Type B pancreatic cell (in vitro differentiated cells): Measurements from ENCODE around the gene FAM131B. TPM values are rescaled to one million over a fixed set of nuclear protein-coding genes. Genes with fewer than 3 reads are reported as not detected.

Source experiments
- DNase-seq: peaks from one replicate; pipeline ENCODE4 v3.0.0; 2021; ENCODE audit warnings: mixed read lengths; ENCODE audit not compliant: unreplicated experiment; ENCODE audit errors: extremely low spot score
- H3K27ac Mint-ChIP-seq: 2 replicates; pipeline ENCODE4 v1.8.0; 2021; ENCODE audit warnings: mild to moderate bottlenecking, mixed read lengths
- H3K27me3 Mint-ChIP-seq: 2 replicates; pipeline ENCODE4 v1.8.0; 2021; ENCODE audit warnings: mixed read lengths
- H3K36me3 Mint-ChIP-seq: 2 replicates; pipeline ENCODE4 v1.8.0; 2021; ENCODE audit warnings: mixed read lengths
- H3K4me1 Mint-ChIP-seq: one replicate; pipeline ENCODE4 v1.8.0; 2021; ENCODE audit warnings: mixed read lengths; ENCODE audit not compliant: unreplicated experiment
- H3K4me3 Mint-ChIP-seq: 2 replicates; pipeline ENCODE4 v1.8.0; 2021; ENCODE audit warnings: mild to moderate bottlenecking, mixed read lengths
- H3K9me3 Mint-ChIP-seq: 2 replicates; pipeline ENCODE4 v1.8.0; 2021; ENCODE audit warnings: mixed read lengths
- total RNA-seq: library from RNA; stranded (reverse); gene quantifications from 2 replicates; pipeline ENCODE4 v1.2.1, GENCODE V29; 2021; ENCODE audit warnings: low replicate concordance
- TF ChIP-seq, protein P1 (sequence below): fragments of 200-600 bp; sonication (generic); conservative IDR thresholded peaks from 2 replicates; pipeline ENCODE4 v1.5.0; 2021; ENCODE audit warnings: antibody characterized with exemption, mild to moderate bottlenecking

The FAM131B gene
- total RNA-seq, 1 donor from 2014 or later = 6.5 TPM

DNA sequence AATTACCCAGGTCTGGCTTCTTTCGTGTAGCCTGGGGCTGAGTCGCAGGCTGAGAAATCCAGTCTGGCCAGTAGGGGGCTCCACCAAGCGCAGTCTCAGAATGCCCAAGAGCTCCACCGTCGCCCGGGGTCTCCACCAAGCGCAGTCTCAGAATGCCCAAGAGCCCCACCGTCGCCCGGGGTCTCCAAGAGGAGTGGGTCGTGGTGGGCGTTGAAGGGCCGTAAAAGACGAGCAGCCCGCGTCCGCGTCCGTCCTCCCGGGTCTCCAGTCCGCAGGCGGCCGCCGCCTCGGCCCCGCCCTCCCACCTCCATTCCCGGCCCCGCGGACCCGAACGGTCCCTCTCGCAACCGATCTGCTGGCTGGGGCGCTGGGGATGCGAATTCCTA is 17.7 kb upstream of the FAM131B start:
- H3K9me3 Mint-ChIP-seq = no peaks in the 10 kb centered on the region
- H3K36me3 Mint-ChIP-seq = no peaks in the 10 kb centered on the region
- peaks cover 19% of the 10 kb centered on the region for H3K4me1 Mint-ChIP-seq
- H3K27ac Mint-ChIP-seq = peak overlapping the region; percentile 87
- TF ChIP-seq, protein P1, sequence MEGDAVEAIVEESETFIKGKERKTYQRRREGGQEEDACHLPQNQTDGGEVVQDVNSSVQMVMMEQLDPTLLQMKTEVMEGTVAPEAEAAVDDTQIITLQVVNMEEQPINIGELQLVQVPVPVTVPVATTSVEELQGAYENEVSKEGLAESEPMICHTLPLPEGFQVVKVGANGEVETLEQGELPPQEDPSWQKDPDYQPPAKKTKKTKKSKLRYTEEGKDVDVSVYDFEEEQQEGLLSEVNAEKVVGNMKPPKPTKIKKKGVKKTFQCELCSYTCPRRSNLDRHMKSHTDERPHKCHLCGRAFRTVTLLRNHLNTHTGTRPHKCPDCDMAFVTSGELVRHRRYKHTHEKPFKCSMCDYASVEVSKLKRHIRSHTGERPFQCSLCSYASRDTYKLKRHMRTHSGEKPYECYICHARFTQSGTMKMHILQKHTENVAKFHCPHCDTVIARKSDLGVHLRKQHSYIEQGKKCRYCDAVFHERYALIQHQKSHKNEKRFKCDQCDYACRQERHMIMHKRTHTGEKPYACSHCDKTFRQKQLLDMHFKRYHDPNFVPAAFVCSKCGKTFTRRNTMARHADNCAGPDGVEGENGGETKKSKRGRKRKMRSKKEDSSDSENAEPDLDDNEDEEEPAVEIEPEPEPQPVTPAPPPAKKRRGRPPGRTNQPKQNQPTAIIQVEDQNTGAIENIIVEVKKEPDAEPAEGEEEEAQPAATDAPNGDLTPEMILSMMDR = peak; percentile 94
- no peaks in the 10 kb centered on the region for H3K27me3 Mint-ChIP-seq
- peak overlapping the region; percentile 89 for H3K4me3 Mint-ChIP-seq
- peak; percentile 90 for DNase-seq

DNA sequence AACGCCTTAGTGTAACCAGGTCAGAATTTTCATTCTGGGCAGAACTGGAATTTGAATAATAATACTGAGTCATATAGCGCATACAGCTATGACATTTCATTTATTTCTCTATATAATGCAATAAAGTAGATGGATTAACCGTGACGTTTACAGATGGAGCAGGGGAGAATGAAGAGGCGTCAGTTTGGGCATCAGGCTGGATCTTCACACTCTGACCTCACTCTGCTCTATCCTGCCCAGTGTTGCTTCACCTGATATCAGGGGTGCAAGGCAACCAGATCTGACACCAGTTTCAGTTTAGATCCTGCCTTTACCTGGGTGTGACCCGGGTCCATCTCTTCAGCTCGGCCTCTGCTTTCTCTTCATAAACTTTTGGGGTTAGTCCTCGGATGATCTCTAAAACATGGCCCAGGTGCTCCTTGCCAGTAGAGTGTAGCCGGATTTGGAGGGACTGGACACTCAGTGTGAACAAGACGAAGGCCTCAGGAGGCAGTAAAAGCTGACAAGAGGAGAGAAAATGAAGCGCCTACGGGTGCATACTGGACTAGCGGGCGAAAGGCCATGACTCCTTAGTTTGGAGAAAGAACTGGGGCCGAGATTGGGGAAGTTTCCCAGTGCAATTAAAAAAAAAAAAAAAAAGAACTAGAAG is 17.2 kb upstream of the FAM131B start:
- TF ChIP-seq, protein P1 = no peak
- Mint-ChIP-seq H3K27me3 (no peaks in the 10 kb centered on the region), H3K27ac (peak overlapping the region; percentile 87), H3K4me3 (peak overlapping the region; percentile 89), H3K9me3 (no peaks in the 10 kb centered on the region), H3K36me3 (no peaks in the 10 kb centered on the region), H3K4me1 (peaks cover 19% of the 10 kb centered on the region)
- no peak for DNase-seq

DNA sequence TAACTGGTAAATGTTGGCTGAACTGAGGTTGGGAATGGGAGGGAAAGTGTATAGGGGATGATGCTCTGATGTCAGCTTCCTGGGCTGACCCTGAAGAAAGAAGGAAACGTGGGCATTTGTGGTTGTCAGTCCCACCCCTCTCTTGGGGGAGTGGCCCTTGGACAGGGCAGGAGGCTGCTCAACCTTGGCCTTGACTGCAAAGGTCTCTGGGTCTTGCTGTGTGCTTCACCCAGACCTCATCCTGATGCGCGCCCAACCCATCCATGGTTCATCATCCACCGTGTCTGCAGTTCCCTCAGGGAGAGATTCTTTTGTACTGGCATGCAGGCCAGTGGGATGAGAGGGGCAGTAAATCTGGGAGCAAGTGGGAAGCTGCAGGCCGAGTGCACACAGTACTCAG is 13.9 kb upstream of the FAM131B start:
- Mint-ChIP-seq H3K36me3 (no peaks in the 10 kb centered on the region), H3K9me3 (no peaks in the 10 kb centered on the region), H3K4me1 (peaks cover 23% of the 10 kb centered on the region), H3K4me3 (no peak overlapping the region), H3K27ac (no peak overlapping the region), H3K27me3 (peaks cover 6% of the 10 kb centered on the region)
- no peak for DNase-seq
- TF ChIP-seq, protein P1 = no peak

DNA sequence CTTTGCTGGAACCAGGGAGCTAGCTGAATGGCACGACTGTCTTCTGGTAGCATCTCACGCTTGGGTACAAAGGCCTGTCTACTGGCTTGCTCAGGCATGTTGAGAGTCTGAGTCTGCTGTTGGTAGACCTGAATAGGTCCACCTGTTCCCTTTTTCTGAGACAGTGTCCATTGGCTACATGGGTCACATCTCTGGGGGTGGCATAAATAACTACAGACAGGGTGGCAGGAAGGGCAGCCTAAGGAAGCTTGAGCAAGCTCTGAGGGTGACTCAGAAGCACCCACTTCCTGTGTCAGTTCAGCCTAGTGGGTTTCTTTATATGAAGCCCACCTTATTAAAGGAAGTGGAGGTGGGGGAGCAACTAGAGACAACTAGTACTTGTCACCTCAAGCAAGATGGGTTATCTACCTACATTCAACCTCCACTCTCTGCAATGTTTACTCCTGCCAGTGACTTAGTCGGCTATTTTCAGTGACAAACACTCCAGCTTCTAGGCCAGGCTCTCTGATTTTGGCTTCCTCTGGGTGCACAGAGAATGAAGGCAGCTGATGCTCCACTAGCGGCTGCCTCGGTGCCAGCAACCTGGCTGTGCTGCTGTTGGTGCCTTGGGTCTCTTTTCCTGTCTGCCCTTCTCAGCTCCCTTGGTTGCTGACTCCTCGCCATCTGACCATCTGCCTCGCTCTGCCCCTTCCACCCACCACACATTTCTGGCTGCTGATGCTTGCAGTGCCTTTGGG is 13.0 kb upstream of the FAM131B start:
- peaks cover 23% of the 10 kb centered on the region for H3K4me1 Mint-ChIP-seq

DNA sequence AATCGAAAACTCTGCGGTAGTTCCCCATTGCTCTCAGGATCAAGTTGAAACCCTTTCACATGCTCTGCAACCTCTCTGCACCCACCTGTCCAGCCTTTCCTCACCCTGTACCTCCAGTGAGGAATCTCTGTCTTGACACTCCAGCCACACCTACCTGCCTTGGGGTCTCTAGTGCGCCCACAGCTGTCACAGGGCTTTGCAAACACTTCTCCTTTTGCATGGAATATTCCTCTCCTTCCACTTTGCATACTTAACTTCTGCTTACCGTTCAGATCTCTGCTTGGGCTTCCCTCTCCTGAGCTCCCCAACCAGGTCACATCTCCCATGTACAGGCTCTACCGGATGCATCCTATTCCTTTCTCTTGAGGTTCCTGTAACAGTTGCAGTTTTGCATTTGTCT is 12.0 kb upstream of the FAM131B start:
- Mint-ChIP-seq H3K27me3 (peaks cover 6% of the 10 kb centered on the region), H3K4me3 (no peak overlapping the region), H3K27ac (no peak overlapping the region), H3K36me3 (no peaks in the 10 kb centered on the region), H3K9me3 (no peaks in the 10 kb centered on the region), H3K4me1 (peaks cover 25% of the 10 kb centered on the region)
- TF ChIP-seq, protein P1 = no peak
- DNase-seq = no peak

More for the DNA sequence above, 13.0 kb upstream of the FAM131B start:
- H3K9me3 Mint-ChIP-seq = no peaks in the 10 kb centered on the region
- no peak overlapping the region for H3K27ac Mint-ChIP-seq
- TF ChIP-seq, protein P1 = no peak
- H3K36me3 Mint-ChIP-seq = no peaks in the 10 kb centered on the region
- no peak overlapping the region for H3K4me3 Mint-ChIP-seq
- DNase-seq = no peak
- peaks cover 6% of the 10 kb centered on the region for H3K27me3 Mint-ChIP-seq
